ENCODE measurements around the gene ADGRG1. TPM values are rescaled to one million over a fixed set of nuclear protein-coding genes. Genes with fewer than 3 reads are reported as not detected.

Gene ADGRG1
- total RNA-seq, 2 donors from 2014 or later, result 0.64 TPM

DNA sequence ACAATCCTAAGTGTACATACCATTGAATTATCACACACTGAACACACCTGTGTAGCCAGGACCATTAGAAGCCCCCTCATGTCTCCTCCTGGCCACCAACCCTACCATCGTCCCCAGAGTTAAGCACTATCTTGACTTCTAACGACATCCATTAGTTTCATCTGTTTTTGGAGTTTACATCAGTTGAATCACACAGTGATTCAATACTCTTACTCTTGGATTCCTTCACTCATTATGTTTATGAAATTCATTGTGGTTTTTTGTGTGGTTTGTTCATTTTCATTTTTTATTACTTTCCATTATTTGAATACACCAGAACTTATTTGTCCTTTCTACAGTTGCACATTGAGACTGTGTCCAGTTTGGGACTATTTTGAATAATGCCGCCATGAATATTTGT, 79.7 kb downstream of the ADGRG1 start:
- H3K27me3 Mint-ChIP-seq (ENCODE audit: insufficient read depth), result peaks cover 10% of the 10 kb centered on the region
- no peaks in the 10 kb centered on the region for H3K9me3 Mint-ChIP-seq
- Histone ChIP-seq H3K27ac (ENCODE audit: low read depth, low read length) (no peak overlapping the region), H3K4me3 (ENCODE audit: low read length) (no peak overlapping the region), H3K36me3 (ENCODE audit: control insufficient read depth, insufficient read depth, low read length) (no peaks in the 10 kb centered on the region), H3K27me3 (ENCODE audit: control insufficient read depth, insufficient read depth, low read length, poor library complexity, severe bottlenecking) (no peaks in the 10 kb centered on the region), H3K9me3 (ENCODE audit: control insufficient read depth, low read length) (no peaks in the 10 kb centered on the region), H3K9ac (ENCODE audit: extremely low read depth, low read length, poor library complexity, severe bottlenecking) (no peak overlapping the region), H3K4me1 (ENCODE audit: control insufficient read depth, insufficient read depth, low read length) (peaks cover 5% of the 10 kb centered on the region)
- DNase-seq, result no peak
- 88 to 92% methylated on average over 2 to 3 of the region's 3 CpGs for WGBS, 2 experiments (ENCODE audit: insufficient coverage in 1 of 2, insufficient read length in 1 of 2)
- H3K36me3 Mint-ChIP-seq (ENCODE audit: low read depth), result no peaks in the 10 kb centered on the region
- TF ChIP-seq, protein P1, sequence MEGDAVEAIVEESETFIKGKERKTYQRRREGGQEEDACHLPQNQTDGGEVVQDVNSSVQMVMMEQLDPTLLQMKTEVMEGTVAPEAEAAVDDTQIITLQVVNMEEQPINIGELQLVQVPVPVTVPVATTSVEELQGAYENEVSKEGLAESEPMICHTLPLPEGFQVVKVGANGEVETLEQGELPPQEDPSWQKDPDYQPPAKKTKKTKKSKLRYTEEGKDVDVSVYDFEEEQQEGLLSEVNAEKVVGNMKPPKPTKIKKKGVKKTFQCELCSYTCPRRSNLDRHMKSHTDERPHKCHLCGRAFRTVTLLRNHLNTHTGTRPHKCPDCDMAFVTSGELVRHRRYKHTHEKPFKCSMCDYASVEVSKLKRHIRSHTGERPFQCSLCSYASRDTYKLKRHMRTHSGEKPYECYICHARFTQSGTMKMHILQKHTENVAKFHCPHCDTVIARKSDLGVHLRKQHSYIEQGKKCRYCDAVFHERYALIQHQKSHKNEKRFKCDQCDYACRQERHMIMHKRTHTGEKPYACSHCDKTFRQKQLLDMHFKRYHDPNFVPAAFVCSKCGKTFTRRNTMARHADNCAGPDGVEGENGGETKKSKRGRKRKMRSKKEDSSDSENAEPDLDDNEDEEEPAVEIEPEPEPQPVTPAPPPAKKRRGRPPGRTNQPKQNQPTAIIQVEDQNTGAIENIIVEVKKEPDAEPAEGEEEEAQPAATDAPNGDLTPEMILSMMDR (conservative IDR thresholded peaks at IDR 0.05), result no peak
- H3K4me1 Mint-ChIP-seq, result peaks cover 15% of the 10 kb centered on the region
- H3K4me3 Mint-ChIP-seq, result no peak overlapping the region
- H3K27ac Mint-ChIP-seq, result no peak overlapping the region

DNA sequence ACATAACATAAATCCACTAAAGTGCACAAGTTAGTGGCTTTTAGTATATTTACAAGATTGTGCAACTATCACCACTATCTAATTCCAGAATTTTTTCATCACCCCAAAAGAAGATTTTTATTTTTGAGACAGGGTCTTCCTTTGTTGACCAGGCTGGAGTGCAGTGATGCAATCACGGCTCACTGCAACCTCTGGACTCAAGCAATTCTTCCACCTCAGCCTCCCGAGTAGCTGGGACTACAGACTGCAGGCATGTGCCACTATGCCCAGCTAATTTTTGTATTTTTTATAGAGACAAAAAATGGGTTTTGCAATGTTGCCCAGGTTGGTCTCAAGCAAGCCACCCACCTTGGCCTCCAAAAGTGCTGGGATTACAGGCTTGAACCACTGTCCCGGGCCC, 81.2 kb downstream of the ADGRG1 start:
- Mint-ChIP-seq H3K4me3 (no peak overlapping the region), H3K9me3 (no peaks in the 10 kb centered on the region), H3K27me3 (ENCODE audit: insufficient read depth) (peaks cover 10% of the 10 kb centered on the region), H3K4me1 (peaks cover 5% of the 10 kb centered on the region), H3K27ac (no peak overlapping the region), H3K36me3 (ENCODE audit: low read depth) (no peaks in the 10 kb centered on the region)
- Histone ChIP-seq H3K4me1 (ENCODE audit: control insufficient read depth, insufficient read depth, low read length) (peaks cover 2% of the 10 kb centered on the region), H3K27me3 (ENCODE audit: control insufficient read depth, insufficient read depth, low read length, poor library complexity, severe bottlenecking) (no peaks in the 10 kb centered on the region), H3K9me3 (ENCODE audit: control insufficient read depth, low read length) (no peaks in the 10 kb centered on the region), H3K36me3 (ENCODE audit: control insufficient read depth, insufficient read depth, low read length) (no peaks in the 10 kb centered on the region), H3K9ac (ENCODE audit: extremely low read depth, low read length, poor library complexity, severe bottlenecking) (no peak overlapping the region), H3K27ac (ENCODE audit: low read depth, low read length) (no peak overlapping the region), H3K4me3 (ENCODE audit: low read length) (no peak overlapping the region)
- TF ChIP-seq, protein P1 (conservative IDR thresholded peaks at IDR 0.05), result no peak
- DNase-seq, result no peak
- 90 to 91% methylated on average over 3 of the region's 3 CpGs for WGBS, 2 experiments (ENCODE audit: insufficient coverage in 1 of 2, insufficient read length in 1 of 2)

DNA sequence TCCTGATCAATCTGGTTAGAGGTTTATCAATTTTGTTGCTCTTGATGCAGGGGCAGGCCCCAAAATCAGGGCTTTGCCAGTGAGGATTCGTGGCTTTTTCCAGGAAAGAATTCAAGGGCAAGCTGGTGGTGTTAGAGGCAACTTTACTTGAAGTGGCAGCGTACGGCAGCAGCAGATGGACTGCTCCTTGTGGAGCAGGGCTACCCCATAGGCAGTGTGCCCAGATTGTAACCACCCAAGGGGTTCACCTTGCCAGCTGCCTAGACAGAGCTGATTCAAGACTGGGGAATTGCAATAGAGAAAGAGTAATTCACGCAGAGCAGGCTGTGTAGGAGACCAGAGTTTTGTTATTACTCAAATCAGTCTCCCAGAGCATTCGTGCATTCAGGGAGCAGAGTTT, 82.9 kb downstream of the ADGRG1 start:
- DNase-seq, result no peak
- Histone ChIP-seq H3K9ac (ENCODE audit: extremely low read depth, low read length, poor library complexity, severe bottlenecking) (no peak overlapping the region), H3K4me1 (ENCODE audit: control insufficient read depth, insufficient read depth, low read length) (no peaks in the 10 kb centered on the region), H3K4me3 (ENCODE audit: low read length) (no peak overlapping the region), H3K27ac (ENCODE audit: low read depth, low read length) (no peak overlapping the region), H3K9me3 (ENCODE audit: control insufficient read depth, low read length) (no peaks in the 10 kb centered on the region), H3K27me3 (ENCODE audit: control insufficient read depth, insufficient read depth, low read length, poor library complexity, severe bottlenecking) (no peaks in the 10 kb centered on the region), H3K36me3 (ENCODE audit: control insufficient read depth, insufficient read depth, low read length) (no peaks in the 10 kb centered on the region)
- Mint-ChIP-seq H3K4me1 (peaks cover 4% of the 10 kb centered on the region), H3K4me3 (no peak overlapping the region), H3K36me3 (ENCODE audit: low read depth) (no peaks in the 10 kb centered on the region), H3K9me3 (no peaks in the 10 kb centered on the region), H3K27ac (no peak overlapping the region), H3K27me3 (ENCODE audit: insufficient read depth) (peaks cover 10% of the 10 kb centered on the region)
- TF ChIP-seq, protein P1 (conservative IDR thresholded peaks at IDR 0.05), result no peak
- WGBS, 2 experiments (ENCODE audit: insufficient coverage in 1 of 2, insufficient read length in 1 of 2), result 73 to 92% methylated on average over 2 to 5 of the region's 5 CpGs

Measured in endodermal cell (in vitro differentiated cells).